Stimulated activated CD4-positive, alpha-beta T cell treated with anti-CD3 and anti-CD28 coated beads, Interleukin-12 subunit alpha, Interleukin-12 subunit beta, amount 100 ng/mL, for 24 hours (primary cell): Measurements from ENCODE around the gene KNTC1.
"Not testable (repeated sequence)": the region's sequence is repeated elsewhere in the genome, so short reads cannot be mapped to it uniquely, and the experiment has no call there.

Experiments used
- DNase-seq, 2 experiments: peaks; one replicate each; pipeline ENCODE4 v3.0.0-alpha.2; 2020; ENCODE audit warnings: low read depth in 2 of 2

Gene KNTC1

DNA sequence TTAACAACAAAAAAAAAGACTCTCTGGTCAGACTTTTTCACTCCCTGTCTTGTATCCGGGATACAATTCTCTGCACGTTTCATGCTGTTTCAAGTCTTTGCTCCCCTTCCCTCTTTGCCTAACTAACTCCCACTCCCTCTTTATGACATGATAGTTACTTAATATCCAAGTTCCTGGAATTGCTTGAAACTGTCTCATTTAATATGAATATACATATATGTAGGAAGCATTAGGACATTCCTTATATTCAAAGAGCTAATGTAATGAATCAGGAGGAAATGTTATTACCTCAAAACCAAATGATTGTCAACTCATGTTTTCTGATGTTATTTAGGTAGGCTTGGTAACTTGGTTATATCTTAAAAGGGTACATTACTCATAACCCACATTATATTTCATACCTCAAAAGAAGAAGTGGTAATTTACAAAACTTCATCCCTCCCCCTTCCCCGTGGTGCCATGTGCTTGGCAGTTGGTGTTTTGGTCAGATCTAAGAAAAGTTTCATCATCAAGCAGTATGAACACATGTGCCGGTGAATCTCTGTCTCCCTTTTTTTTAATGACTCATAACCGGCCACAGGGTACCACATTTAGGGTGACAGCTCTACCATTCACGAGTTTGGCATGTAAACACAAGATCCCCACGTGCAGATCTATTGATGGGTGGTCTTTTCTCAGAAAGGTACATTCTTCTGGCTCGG, 119.6 kb downstream of the KNTC1 start:
- DNase-seq = peak; percentile 17 to 21

GRCh38 chr12:122651520-122652224, 124.6 kb downstream of the KNTC1 start:
- DNase-seq = no peak

DNA sequence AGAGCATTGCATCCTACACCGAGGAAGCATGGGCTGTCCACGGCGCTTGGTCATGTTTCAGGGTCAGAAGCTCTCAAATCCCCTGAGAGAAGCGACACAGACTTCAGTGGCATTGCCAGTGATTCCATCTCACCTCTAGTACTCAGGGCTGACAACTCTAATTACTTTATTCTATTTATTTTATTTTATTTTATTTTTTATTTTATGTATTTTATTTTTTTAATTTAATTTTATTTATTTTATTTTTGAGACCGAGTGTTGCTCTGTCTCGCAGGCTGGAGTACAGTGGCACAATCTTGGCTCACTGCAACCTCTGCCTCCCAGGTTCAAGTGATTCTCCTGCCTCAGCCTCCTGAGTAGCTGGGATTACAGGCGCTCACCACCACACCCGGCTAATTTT, 126.2 kb downstream of the KNTC1 start:
- DNase-seq = not testable (repeated sequence)

GRCh38 chr12:122656298-122656697, 129.2 kb downstream of the KNTC1 start:
- DNase-seq = no peak

DNA sequence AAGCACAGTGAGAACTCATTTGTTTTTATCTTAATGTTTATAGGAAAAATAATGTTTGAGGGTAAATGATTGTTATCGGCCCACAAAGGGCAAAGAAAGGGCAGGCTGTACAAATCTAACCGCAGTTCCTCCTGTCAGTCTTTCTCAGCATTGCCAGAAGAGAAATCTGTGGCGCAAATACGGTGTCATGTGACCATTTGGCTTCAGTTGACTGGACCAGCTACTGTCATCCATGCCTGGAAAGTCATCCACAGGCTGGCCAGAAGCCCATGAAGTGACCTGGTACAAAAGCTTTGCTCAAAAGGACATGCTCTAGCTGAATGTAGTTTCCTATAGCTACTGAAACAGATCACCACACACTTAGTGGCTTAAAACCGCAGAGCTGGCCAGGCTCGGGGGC, 132.5 kb downstream of the KNTC1 start:
- DNase-seq = no peak

- no peak for DNase-seq
These were observed 134.2 kb downstream of the KNTC1 start for GRCh38 chr12:122661246-122661645.

GRCh38 chr12:122661938-122662337, 134.9 kb downstream of the KNTC1 start:
- no peak for DNase-seq

GRCh38 chr12:122665349-122665748, 138.3 kb downstream of the KNTC1 start:
- no peak for DNase-seq

GRCh38 chr12:122665759-122666158, 138.7 kb downstream of the KNTC1 start:
- DNase-seq = no peak

GRCh38 chr12:122668268-122668667, 141.2 kb downstream of the KNTC1 start:
- DNase-seq = no peak

- DNase-seq = no peak
These were observed 142.5 kb downstream of the KNTC1 start for GRCh38 chr12:122669397-122670070.

DNA sequence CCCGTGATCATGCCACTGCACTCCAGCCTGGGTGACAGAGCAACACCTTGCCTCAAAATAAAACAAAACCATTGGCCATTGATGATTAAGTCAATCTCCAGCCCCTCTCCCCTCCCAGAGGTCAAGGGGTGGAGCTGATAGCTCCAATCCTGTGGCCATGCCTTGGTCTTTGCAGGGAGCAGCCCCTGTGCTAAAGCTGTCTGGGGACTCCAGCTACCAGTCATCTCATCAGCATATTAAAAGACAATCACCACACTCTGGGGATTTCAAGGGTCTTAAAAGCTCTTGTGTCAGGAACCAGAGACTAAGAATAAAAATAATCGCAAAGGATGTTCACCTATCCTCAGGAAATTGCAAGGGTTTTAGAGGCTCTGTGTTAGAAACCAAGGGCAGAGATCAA, 145.5 kb downstream of the KNTC1 start:
- no peak for DNase-seq
